ENCODE measurements around the gene PIR. TPM values are rescaled to one million over a fixed set of nuclear protein-coding genes. Genes with fewer than 3 reads are reported as not detected.

PIR gene
- polyA plus RNA-seq, 3 donors = 4.4 to 5.9 (median 5.2) TPM

- no peak for DNase-seq (ENCODE audit: low read depth in 3 of 3, low spot score in 2 of 3)
These were observed 664 bp downstream of the PIR start for GRCh38 chrX:15492469-15492868.

- no peak for DNase-seq (ENCODE audit: low read depth in 3 of 3, low spot score in 2 of 3)
These were observed 9.2 kb downstream of the PIR start for GRCh38 chrX:15483891-15484290.

GRCh38 chrX:15475486-15475885, 17.6 kb downstream of the PIR start:
- no peak for DNase-seq (ENCODE audit: low read depth in 3 of 3, low spot score in 2 of 3)

- DNase-seq (ENCODE audit: low read depth in 3 of 3, low spot score in 2 of 3) = no peak
These were observed 18.1 kb downstream of the PIR start for GRCh38 chrX:15475021-15475420.

GRCh38 chrX:15474028-15474427, 19.1 kb downstream of the PIR start:
- DNase-seq (ENCODE audit: low read depth in 3 of 3, low spot score in 2 of 3) = no peak

- DNase-seq (ENCODE audit: low read depth in 3 of 3, low spot score in 2 of 3) = no peak
These were observed 20.6 kb downstream of the PIR start for GRCh38 chrX:15472531-15472930.

GRCh38 chrX:15471028-15471427, 22.1 kb downstream of the PIR start:
- DNase-seq (ENCODE audit: low read depth in 3 of 3, low spot score in 2 of 3) = no peak

GRCh38 chrX:15469613-15470012, 23.5 kb downstream of the PIR start:
- DNase-seq (ENCODE audit: low read depth in 3 of 3, low spot score in 2 of 3) = no peak

- DNase-seq (ENCODE audit: low read depth in 3 of 3, low spot score in 2 of 3) = no peak
These were observed 25.1 kb downstream of the PIR start for GRCh38 chrX:15468036-15468435.

GRCh38 chrX:15465896-15466651, 27.1 kb downstream of the PIR start:
- DNase-seq (ENCODE audit: low read depth in 3 of 3, low spot score in 2 of 3) = no peak

- DNase-seq (ENCODE audit: low read depth in 3 of 3, low spot score in 2 of 3) = no peak
These were observed 27.8 kb downstream of the PIR start for GRCh38 chrX:15465347-15465746.

- DNase-seq (ENCODE audit: low read depth in 3 of 3, low spot score in 2 of 3) = no peak
These were observed 28.4 kb downstream of the PIR start for GRCh38 chrX:15464704-15465103.

- DNase-seq (ENCODE audit: low read depth in 3 of 3, low spot score in 2 of 3) = no peak
These were observed 41.2 kb downstream of the PIR start for GRCh38 chrX:15451913-15452312.

- no peak for DNase-seq (ENCODE audit: low read depth in 3 of 3, low spot score in 2 of 3)
These were observed 45.0 kb downstream of the PIR start for GRCh38 chrX:15448010-15448639.

GRCh38 chrX:15441464-15441863, 51.7 kb downstream of the PIR start:
- no peak for DNase-seq (ENCODE audit: low read depth in 3 of 3, low spot score in 2 of 3)

GRCh38 chrX:15438332-15438731, 54.8 kb downstream of the PIR start:
- no peak for DNase-seq (ENCODE audit: low read depth in 3 of 3, low spot score in 2 of 3)

- no peak for DNase-seq (ENCODE audit: low read depth in 3 of 3, low spot score in 2 of 3)
These were observed 55.4 kb downstream of the PIR start for GRCh38 chrX:15437724-15438123.

- DNase-seq (ENCODE audit: low read depth in 3 of 3, low spot score in 2 of 3) = no peak
These were observed 57.1 kb downstream of the PIR start for GRCh38 chrX:15435836-15436619.

GRCh38 chrX:15434205-15434604, 58.9 kb downstream of the PIR start:
- no peak for DNase-seq (ENCODE audit: low read depth in 3 of 3, low spot score in 2 of 3)

- no peak for DNase-seq (ENCODE audit: low read depth in 3 of 3, low spot score in 2 of 3)
These were observed 62.5 kb downstream of the PIR start for GRCh38 chrX:15430584-15430983.

GRCh38 chrX:15430076-15430475, 63.1 kb downstream of the PIR start:
- no peak for DNase-seq (ENCODE audit: low read depth in 3 of 3, low spot score in 2 of 3)

GRCh38 chrX:15425024-15425423, 68.1 kb downstream of the PIR start:
- DNase-seq (ENCODE audit: low read depth in 3 of 3, low spot score in 2 of 3) = no peak

Data from right renal cortex interstitium (tissue), 3 donors.